Upper lobe of right lung (tissue), 1 donor: ENCODE results near the gene VWA8. TPM values are rescaled to one million over a fixed set of nuclear protein-coding genes. Genes with fewer than 3 reads are reported as not detected.

Source experiments
- ATAC-seq: fragments of 200-7000 bp; cut with Tn5 transposase; one replicate; pipeline ENCODE4 v1.9.1; 2020; ENCODE audit warnings: mild to moderate bottlenecking, moderate library complexity
- DNase-seq: peaks from one replicate; pipeline ENCODE4 v3.0.0-alpha.2; 2020
- H3K27ac ChIP-seq: fragments of 200-600 bp; one replicate; pipeline ENCODE4 v1.8.0; 2022
- H3K27me3 ChIP-seq: fragments of 200-600 bp; one replicate; pipeline ENCODE4 v1.8.0; 2022; ENCODE audit warnings: mild to moderate bottlenecking
- H3K36me3 ChIP-seq: fragments of 200-600 bp; one replicate; pipeline ENCODE4 v1.8.0; 2022
- H3K4me1 ChIP-seq: fragments of 200-600 bp; one replicate; pipeline ENCODE4 v1.8.0; 2022
- H3K4me3 ChIP-seq: fragments of 200-600 bp; one replicate; pipeline ENCODE4 v1.8.0; 2022; ENCODE audit warnings: mild to moderate bottlenecking
- H3K9me3 ChIP-seq: fragments of 200-600 bp; one replicate; pipeline ENCODE4 v1.8.0; 2022
- intact Hi-C: fragments of 100-400 bp; cut with DNase I; formaldehyde crosslinking; loops from one replicate; pipeline ENCODE4 v1.11.0; 2022
- total RNA-seq: library from RNA; stranded (reverse); fragmentation: NEBNext Ultra II Directional; extraction: Animal tissue kit (Norgen Biotek cat#: 25700); gene quantifications from one replicate; pipeline ENCODE4 v1.2.1, GENCODE V29; 2021
- TF ChIP-seq, protein P1 (sequence below): fragments of 200-600 bp; IDR thresholded peaks from one replicate; pipeline ENCODE4 v1.8.0; 2022; ENCODE audit warnings: antibody characterized with exemption
- donor health status: DM: no; HTN: yes; CAD: no; lungs with severe emphysema.

The VWA8 gene
- total RNA-seq, 1 donor from 2014 or later, result 20.6 TPM

DNA sequence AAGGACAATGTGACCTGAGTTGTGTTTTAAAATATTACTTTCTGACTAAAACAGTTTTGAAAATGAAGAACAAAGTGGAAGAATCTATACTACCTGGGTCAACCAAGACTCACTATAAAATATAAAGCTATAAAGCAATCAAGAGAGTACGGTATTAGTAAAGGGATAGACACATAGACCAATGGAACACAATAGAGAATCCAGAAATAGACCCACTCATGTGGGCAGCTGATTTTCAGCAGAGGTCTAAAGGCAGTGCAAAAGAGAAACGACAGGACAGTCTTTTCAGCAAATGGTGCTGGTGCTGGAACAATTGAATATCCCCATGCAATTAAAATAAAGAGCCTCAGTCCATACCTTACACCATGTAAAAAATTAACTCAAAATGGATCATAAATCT lies 278.9 kb downstream of the VWA8 start:
- no peak for DNase-seq
- H3K36me3 ChIP-seq, result peaks cover 9% of the 10 kb centered on the region
- TF ChIP-seq, protein P1, sequence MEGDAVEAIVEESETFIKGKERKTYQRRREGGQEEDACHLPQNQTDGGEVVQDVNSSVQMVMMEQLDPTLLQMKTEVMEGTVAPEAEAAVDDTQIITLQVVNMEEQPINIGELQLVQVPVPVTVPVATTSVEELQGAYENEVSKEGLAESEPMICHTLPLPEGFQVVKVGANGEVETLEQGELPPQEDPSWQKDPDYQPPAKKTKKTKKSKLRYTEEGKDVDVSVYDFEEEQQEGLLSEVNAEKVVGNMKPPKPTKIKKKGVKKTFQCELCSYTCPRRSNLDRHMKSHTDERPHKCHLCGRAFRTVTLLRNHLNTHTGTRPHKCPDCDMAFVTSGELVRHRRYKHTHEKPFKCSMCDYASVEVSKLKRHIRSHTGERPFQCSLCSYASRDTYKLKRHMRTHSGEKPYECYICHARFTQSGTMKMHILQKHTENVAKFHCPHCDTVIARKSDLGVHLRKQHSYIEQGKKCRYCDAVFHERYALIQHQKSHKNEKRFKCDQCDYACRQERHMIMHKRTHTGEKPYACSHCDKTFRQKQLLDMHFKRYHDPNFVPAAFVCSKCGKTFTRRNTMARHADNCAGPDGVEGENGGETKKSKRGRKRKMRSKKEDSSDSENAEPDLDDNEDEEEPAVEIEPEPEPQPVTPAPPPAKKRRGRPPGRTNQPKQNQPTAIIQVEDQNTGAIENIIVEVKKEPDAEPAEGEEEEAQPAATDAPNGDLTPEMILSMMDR, result no peak
- no peak for ATAC-seq
- intact Hi-C loops, result no loop called here
- H3K4me3 ChIP-seq, result no peak overlapping the region
- H3K27me3 ChIP-seq, result no peaks in the 10 kb centered on the region
- peaks cover 9% of the 10 kb centered on the region for H3K4me1 ChIP-seq
- no peaks in the 10 kb centered on the region for H3K9me3 ChIP-seq
- H3K27ac ChIP-seq, result no peak overlapping the region

DNA sequence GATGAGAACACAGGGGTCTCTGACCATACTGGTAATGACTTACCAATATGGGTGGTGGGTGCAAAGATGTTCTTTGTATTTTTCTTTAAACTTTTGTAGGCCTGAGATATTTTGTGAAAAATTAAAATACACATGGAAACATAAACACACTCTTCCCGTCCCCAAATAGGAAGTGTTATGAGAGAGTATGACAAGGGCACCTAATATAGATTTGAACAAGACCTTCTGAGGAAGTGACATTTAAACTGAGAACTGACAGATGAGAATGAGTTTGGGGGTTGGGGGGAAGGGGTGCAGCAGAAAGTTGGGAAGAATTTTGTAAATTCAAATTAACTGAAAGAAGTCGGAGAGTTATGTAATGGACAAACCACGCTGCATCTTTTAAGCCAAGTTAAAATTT lies 279.3 kb downstream of the VWA8 start:
- ATAC-seq (no peak), DNase-seq (no peak)
- Histone ChIP-seq H3K36me3 (peaks cover 9% of the 10 kb centered on the region), H3K4me3 (no peak overlapping the region), H3K27me3 (no peaks in the 10 kb centered on the region), H3K9me3 (no peaks in the 10 kb centered on the region), H3K4me1 (peaks cover 9% of the 10 kb centered on the region), H3K27ac (no peak overlapping the region)
- intact Hi-C loops, result no loop called here
- TF ChIP-seq, protein P1, result no peak

DNA sequence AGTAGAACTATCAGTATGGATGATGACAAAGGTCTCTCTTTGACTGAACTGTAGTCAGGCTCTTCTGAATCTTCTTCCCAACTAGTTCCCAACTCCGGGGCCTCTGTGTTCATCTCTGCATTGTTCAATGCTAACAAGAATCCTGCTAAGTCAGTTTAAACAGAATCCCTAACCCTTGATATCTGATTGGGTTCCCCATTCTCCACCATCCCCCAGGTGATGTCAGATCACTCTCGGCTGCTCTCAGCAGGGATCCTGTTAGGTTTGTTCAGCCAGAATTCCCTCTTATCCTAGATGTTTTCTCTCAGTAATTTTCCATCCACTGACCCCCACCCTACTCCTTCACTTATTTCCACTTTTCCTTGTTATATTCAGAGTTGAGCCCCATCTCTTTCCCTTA lies 280.0 kb downstream of the VWA8 start:
- TF ChIP-seq, protein P1, result no peak
- no peak for DNase-seq
- H3K9me3 ChIP-seq, result no peaks in the 10 kb centered on the region
- peaks cover 9% of the 10 kb centered on the region for H3K36me3 ChIP-seq
- H3K27me3 ChIP-seq, result no peaks in the 10 kb centered on the region
- no peak overlapping the region for H3K4me3 ChIP-seq
- intact Hi-C loops, result no loop called here
- ATAC-seq, result no peak
- peaks cover 9% of the 10 kb centered on the region for H3K4me1 ChIP-seq
- no peak overlapping the region for H3K27ac ChIP-seq

DNA sequence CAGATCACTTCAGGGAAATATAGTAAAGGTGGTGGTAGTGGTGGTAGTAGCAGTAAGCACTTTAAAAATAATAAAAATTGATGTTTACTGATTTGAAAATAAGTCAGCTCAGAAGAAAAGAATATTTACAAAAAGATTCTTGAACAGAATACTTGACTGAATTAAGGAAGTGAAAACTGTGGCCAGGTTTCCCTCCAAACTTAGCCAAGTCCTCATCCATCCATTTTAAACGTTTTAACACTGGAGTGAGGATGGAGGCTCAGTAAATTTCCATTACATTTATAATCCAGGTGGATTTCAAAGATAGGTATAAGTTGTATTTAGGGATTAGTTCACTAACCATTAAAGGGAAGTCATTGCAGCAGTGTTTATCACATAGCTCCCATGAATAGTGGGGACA lies 282.1 kb downstream of the VWA8 start:
- Histone ChIP-seq H3K9me3 (no peaks in the 10 kb centered on the region), H3K4me1 (peaks cover 9% of the 10 kb centered on the region), H3K4me3 (no peak overlapping the region), H3K27me3 (no peaks in the 10 kb centered on the region), H3K27ac (no peak overlapping the region), H3K36me3 (no peaks in the 10 kb centered on the region)
- no peak for DNase-seq
- intact Hi-C loops, result no loop called here
- ATAC-seq, result no peak
- TF ChIP-seq, protein P1, result no peak

DNA sequence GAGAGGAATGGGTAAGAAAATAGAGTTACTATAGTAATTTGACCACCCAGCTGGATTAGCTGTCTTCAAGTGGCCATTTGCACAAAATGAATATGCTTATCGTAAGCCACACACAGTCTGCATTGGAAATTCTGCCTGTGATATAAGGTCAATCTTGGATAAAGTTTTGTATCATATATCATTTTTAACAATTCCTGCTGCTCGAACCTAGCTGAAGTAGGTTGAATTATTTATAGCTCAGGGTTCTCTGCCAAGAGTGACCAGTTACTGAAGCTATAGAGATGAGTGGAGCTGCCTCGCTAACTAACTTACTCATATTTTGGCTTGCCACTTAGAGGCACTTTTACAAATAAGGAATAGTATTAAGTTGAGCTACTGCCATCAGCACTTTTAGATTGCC lies 282.7 kb downstream of the VWA8 start:
- Histone ChIP-seq H3K27me3 (no peaks in the 10 kb centered on the region), H3K4me3 (no peak overlapping the region), H3K27ac (no peak overlapping the region), H3K4me1 (peaks cover 9% of the 10 kb centered on the region), H3K9me3 (no peaks in the 10 kb centered on the region), H3K36me3 (no peaks in the 10 kb centered on the region)
- TF ChIP-seq, protein P1, result no peak
- DNase-seq (no peak), ATAC-seq (no peak)
- intact Hi-C loops, result no loop called here

DNA sequence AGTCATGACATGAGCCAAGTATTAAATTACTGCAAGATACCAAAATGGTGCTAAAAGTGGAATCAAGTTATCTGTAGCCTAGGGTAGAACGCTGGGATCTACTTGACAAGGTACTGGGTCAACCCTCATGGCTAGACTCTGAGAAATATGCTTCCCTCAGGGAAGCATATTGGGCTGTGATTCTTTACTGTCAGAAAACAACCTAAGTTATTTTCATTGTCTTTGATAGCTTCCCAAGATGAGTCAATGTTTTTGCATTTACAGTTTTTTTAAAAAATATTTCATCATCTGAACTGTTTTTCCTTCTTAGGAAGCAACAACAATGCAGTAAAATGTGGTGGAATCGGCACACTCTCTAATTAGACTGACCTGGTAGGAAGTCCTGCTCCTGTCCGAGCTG lies 285.6 kb downstream of the VWA8 start:
- DNase-seq (no peak), ATAC-seq (no peak)
- intact Hi-C loops, result no loop called here
- TF ChIP-seq, protein P1, result no peak
- peaks cover 6% of the 10 kb centered on the region for H3K36me3 ChIP-seq
- no peaks in the 10 kb centered on the region for H3K9me3 ChIP-seq
- no peak overlapping the region for H3K4me3 ChIP-seq
- no peak overlapping the region for H3K27ac ChIP-seq
- no peaks in the 10 kb centered on the region for H3K27me3 ChIP-seq
- peaks cover 9% of the 10 kb centered on the region for H3K4me1 ChIP-seq
